Measurements from ENCODE around the gene ZNF652. TPM values are rescaled to one million over a fixed set of nuclear protein-coding genes. Genes with fewer than 3 reads are reported as not detected.
"Not testable (repeated sequence)": the region's sequence is repeated elsewhere in the genome, so short reads cannot be mapped to it uniquely, and the experiment has no call there.

The ZNF652 gene
- total and polyA plus RNA-seq, 4 donors, result 7.5 to 52.8 (median 26.7) TPM

DNA sequence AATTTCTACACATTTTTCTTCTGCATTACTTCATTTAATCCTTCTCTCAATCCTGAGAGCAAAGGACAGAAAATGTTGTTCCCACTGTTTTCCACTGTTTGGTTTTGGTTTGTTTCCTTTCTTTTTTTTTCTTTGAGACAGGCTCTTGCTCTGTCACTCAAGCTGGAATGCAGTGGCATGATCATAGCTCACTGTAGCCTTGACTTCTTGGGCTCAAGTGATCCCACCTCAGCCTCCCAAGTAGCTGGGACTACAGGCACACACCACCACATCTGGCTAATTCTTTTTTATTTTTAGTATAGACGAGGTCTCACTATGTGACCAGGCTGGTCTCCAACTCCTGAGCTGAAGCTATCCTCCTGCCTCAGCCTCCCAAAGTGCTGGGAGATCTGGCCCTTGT, 7.0 kb upstream of the ZNF652 start:
- no peaks in the 10 kb centered on the region for H3K27me3 ChIP-seq (ENCODE audit: control insufficient read depth in 1 of 2, insufficient read depth in 2 of 2, low read length in 1 of 2)
- DNase-seq (no peak), ATAC-seq (ENCODE audit: low FRiP score) (no peak)
- H3K4me1 ChIP-seq (ENCODE audit: control insufficient read depth in 1 of 2, insufficient read depth in 2 of 2, low read length in 2 of 2), result no peaks in the 10 kb centered on the region
- WGBS, 2 donors, result 69 to 78% methylated on average over 1 of the region's 1 CpG
- intact Hi-C loops (cut with DNase I), result no loop called here
- no peaks in the 10 kb centered on the region for H3K36me3 ChIP-seq (ENCODE audit: control insufficient read depth in 1 of 2, insufficient read depth in 2 of 2, low read length in 1 of 2)
- H3K4me3 ChIP-seq (ENCODE audit: low read length in 2 of 2), result no peak overlapping the region
- no peaks in the 10 kb centered on the region for H3K9me3 ChIP-seq (ENCODE audit: control insufficient read depth, low read length)
- H3K27ac ChIP-seq (ENCODE audit: low read depth in 1 of 2, low read length in 2 of 2), result no peak overlapping the region

GRCh38 chr17:49365667-49366066, 3.6 kb upstream of the ZNF652 start:
- no peak for DNase-seq
- intact Hi-C loops (cut with DNase I), result no loop called here
- Histone ChIP-seq H3K36me3 (ENCODE audit: control insufficient read depth in 1 of 2, insufficient read depth in 2 of 2, low read length in 1 of 2) (no peaks in the 10 kb centered on the region), H3K27me3 (ENCODE audit: control insufficient read depth in 1 of 2, insufficient read depth in 2 of 2, low read length in 1 of 2) (no peaks in the 10 kb centered on the region), H3K4me3 (ENCODE audit: low read length in 2 of 2) (no peak overlapping the region), H3K27ac (ENCODE audit: low read depth in 1 of 2, low read length in 2 of 2) (no peak overlapping the region), H3K9me3 (ENCODE audit: control insufficient read depth, low read length) (no peaks in the 10 kb centered on the region), H3K4me1 (ENCODE audit: control insufficient read depth in 1 of 2, insufficient read depth in 2 of 2, low read length in 2 of 2) (no peaks in the 10 kb centered on the region)
- whole genome bisulfite sequencing, 2 donors, result 49% methylated on average over 2 of the region's 2 CpGs
- no peak for ATAC-seq (ENCODE audit: low FRiP score)

DNA sequence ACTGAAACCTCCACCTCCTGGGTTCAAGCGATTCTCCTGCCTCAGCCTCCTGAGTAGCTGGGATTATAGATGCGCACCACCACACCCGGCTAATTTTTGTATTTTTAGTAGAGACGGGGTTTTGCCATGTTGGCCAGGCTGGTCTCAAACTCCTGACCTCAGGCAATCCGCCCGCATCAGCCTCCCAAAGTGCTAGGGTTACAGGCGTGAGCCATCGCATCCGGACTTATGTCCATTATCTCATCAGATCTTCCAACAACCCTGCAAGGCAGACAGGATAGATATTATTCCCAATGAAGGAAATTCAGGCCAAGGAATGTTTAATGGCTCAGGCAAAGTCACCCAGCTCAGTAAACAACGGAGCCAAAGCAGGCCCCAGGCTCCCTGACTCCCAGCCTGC, 3.1 kb upstream of the ZNF652 start:
- 94% methylated on average over 10 of the region's 10 CpGs for WGBS, 2 donors
- DNase-seq; ATAC-seq (ENCODE audit: low FRiP score); intact Hi-C loops (cut with DNase I); H3K36me3 ChIP-seq (ENCODE audit: control insufficient read depth in 1 of 2, insufficient read depth in 2 of 2, low read length in 1 of 2); H3K9me3 ChIP-seq (ENCODE audit: control insufficient read depth, low read length); H3K27ac ChIP-seq (ENCODE audit: low read depth in 1 of 2, low read length in 2 of 2); H3K4me3 ChIP-seq (ENCODE audit: low read length in 2 of 2); H3K4me1 ChIP-seq (ENCODE audit: control insufficient read depth in 1 of 2, insufficient read depth in 2 of 2, low read length in 2 of 2); H3K27me3 ChIP-seq (ENCODE audit: control insufficient read depth in 1 of 2, insufficient read depth in 2 of 2, low read length in 1 of 2): not testable (repeated sequence)

- Histone ChIP-seq H3K4me1 (ENCODE audit: control insufficient read depth in 1 of 2, insufficient read depth in 2 of 2, low read length in 2 of 2) (peaks cover 0 to 3% of the 10 kb centered on the region in 2 donors), H3K27me3 (ENCODE audit: control insufficient read depth in 1 of 2, insufficient read depth in 2 of 2, low read length in 1 of 2) (no peaks in the 10 kb centered on the region), H3K4me3 (ENCODE audit: low read length in 2 of 2) (no peak overlapping the region), H3K27ac (ENCODE audit: low read depth in 1 of 2, low read length in 2 of 2) (no peak overlapping the region), H3K9me3 (ENCODE audit: control insufficient read depth, low read length) (no peaks in the 10 kb centered on the region), H3K36me3 (ENCODE audit: control insufficient read depth in 1 of 2, insufficient read depth in 2 of 2, low read length in 1 of 2) (no peaks in the 10 kb centered on the region)
- no peak for ATAC-seq (ENCODE audit: low FRiP score)
- DNase-seq, result no peak
- intact Hi-C loops (cut with DNase I), result loop anchor here in 1 of 2 donors (5.0 kb wide), 1 partner anchor 47 kb away; no protein-coding TSS in a partner anchor
- 95 to 98% methylated on average over 2 of the region's 2 CpGs for WGBS, 2 donors
Measured at GRCh38 chr17:49364119-49364518, 2.1 kb upstream of the ZNF652 start.

- Histone ChIP-seq H3K4me3 (ENCODE audit: low read length in 2 of 2) (no peak overlapping the region), H3K36me3 (ENCODE audit: control insufficient read depth in 1 of 2, insufficient read depth in 2 of 2, low read length in 1 of 2) (no peaks in the 10 kb centered on the region), H3K9me3 (ENCODE audit: control insufficient read depth, low read length) (no peaks in the 10 kb centered on the region), H3K4me1 (ENCODE audit: control insufficient read depth in 1 of 2, insufficient read depth in 2 of 2, low read length in 2 of 2) (peaks cover 0 to 3% of the 10 kb centered on the region in 2 donors), H3K27me3 (ENCODE audit: control insufficient read depth in 1 of 2, insufficient read depth in 2 of 2, low read length in 1 of 2) (no peaks in the 10 kb centered on the region), H3K27ac (ENCODE audit: low read depth in 1 of 2, low read length in 2 of 2) (no peak overlapping the region)
- intact Hi-C loops (cut with DNase I), result loop anchor here in 1 of 2 donors (5.0 kb wide), 1 partner anchor 46 kb away; no protein-coding TSS in a partner anchor
- DNase-seq, result no peak
- no peak for ATAC-seq (ENCODE audit: low FRiP score)
- 95 to 97% methylated on average over 4 of the region's 4 CpGs for WGBS, 2 donors
Measured at GRCh38 chr17:49363251-49363650, 1.2 kb upstream of the ZNF652 start.

- Histone ChIP-seq H3K36me3 (ENCODE audit: control insufficient read depth in 1 of 2, insufficient read depth in 2 of 2, low read length in 1 of 2) (no peaks in the 10 kb centered on the region), H3K4me3 (ENCODE audit: low read length in 2 of 2) (peak overlapping the region; percentile 55 to 89), H3K4me1 (ENCODE audit: control insufficient read depth in 1 of 2, insufficient read depth in 2 of 2, low read length in 2 of 2) (peaks cover 0 to 3% of the 10 kb centered on the region in 2 donors), H3K27ac (ENCODE audit: low read depth in 1 of 2, low read length in 2 of 2) (peak overlapping the region in 1 of 2 donors; percentile 5), H3K27me3 (ENCODE audit: control insufficient read depth in 1 of 2, insufficient read depth in 2 of 2, low read length in 1 of 2) (no peaks in the 10 kb centered on the region), H3K9me3 (ENCODE audit: control insufficient read depth, low read length) (no peaks in the 10 kb centered on the region)
- intact Hi-C loops (cut with DNase I), result loop anchor here in 1 of 2 donors (1.0 to 5.0 kb wide), 2 partner anchors 33 to 45 kb away; no protein-coding TSS in a partner anchor
- 21% methylated on average over 10 of the region's 10 CpGs for WGBS, 2 donors
- DNase-seq (no peak), ATAC-seq (ENCODE audit: low FRiP score) (no peak)
Measured at GRCh38 chr17:49362723-49363117, 670 bp upstream of the ZNF652 start.

- Histone ChIP-seq H3K27ac (ENCODE audit: low read depth in 1 of 2, low read length in 2 of 2) (peak overlapping the region in 1 of 2 donors; percentile 84), H3K27me3 (ENCODE audit: control insufficient read depth in 1 of 2, insufficient read depth in 2 of 2, low read length in 1 of 2) (no peaks in the 10 kb centered on the region), H3K4me1 (ENCODE audit: control insufficient read depth in 1 of 2, insufficient read depth in 2 of 2, low read length in 2 of 2) (peaks cover 0 to 3% of the 10 kb centered on the region in 2 donors), H3K36me3 (ENCODE audit: control insufficient read depth in 1 of 2, insufficient read depth in 2 of 2, low read length in 1 of 2) (no peaks in the 10 kb centered on the region), H3K4me3 (ENCODE audit: low read length in 2 of 2) (peak overlapping the region; percentile 89 to 96), H3K9me3 (ENCODE audit: control insufficient read depth, low read length) (no peaks in the 10 kb centered on the region)
- intact Hi-C loops (cut with DNase I), result loop anchor here in 1 of 2 donors (5.0 kb wide), 1 partner anchor 44 kb away; no protein-coding TSS in a partner anchor
- WGBS, 2 donors, result 0 to 1% methylated on average over 26 to 52 of the region's 52 CpGs
- DNase-seq (peak; percentile 67 to 78), ATAC-seq (ENCODE audit: low FRiP score) (peak; percentile 51)
Measured at GRCh38 chr17:49361129-49361901, 735 bp downstream of the ZNF652 start.

- H3K4me1 ChIP-seq (ENCODE audit: control insufficient read depth in 1 of 2, insufficient read depth in 2 of 2, low read length in 2 of 2), result peaks cover 0 to 3% of the 10 kb centered on the region in 2 donors
- WGBS, 2 donors, result 3 to 7% methylated on average over 8 of the region's 8 CpGs
- H3K27ac ChIP-seq (ENCODE audit: low read depth in 1 of 2, low read length in 2 of 2), result no peak overlapping the region
- no peaks in the 10 kb centered on the region for H3K27me3 ChIP-seq (ENCODE audit: control insufficient read depth in 1 of 2, insufficient read depth in 2 of 2, low read length in 1 of 2)
- ATAC-seq (ENCODE audit: low FRiP score) (no peak), DNase-seq (no peak)
- peak overlapping the region; percentile 89 to 96 for H3K4me3 ChIP-seq (ENCODE audit: low read length in 2 of 2)
- intact Hi-C loops (cut with DNase I), result loop anchor here in 1 of 2 donors (5.0 kb wide), 1 partner anchor 43 kb away; no protein-coding TSS in a partner anchor
- H3K9me3 ChIP-seq (ENCODE audit: control insufficient read depth, low read length), result no peaks in the 10 kb centered on the region
- H3K36me3 ChIP-seq (ENCODE audit: control insufficient read depth in 1 of 2, insufficient read depth in 2 of 2, low read length in 1 of 2), result no peaks in the 10 kb centered on the region
Measured at GRCh38 chr17:49360796-49361128, 1.3 kb downstream of the ZNF652 start.

All from aorta (tissue), 5 donors.